ENCODE results near the gene ATP6V1D. TPM values are rescaled to one million over a fixed set of nuclear protein-coding genes. Genes with fewer than 3 reads are reported as not detected.

The ATP6V1D gene
- total RNA-seq, 2 donors from 2014 or later, result 30.3 to 50.1 TPM

GRCh38 chr14:67371247-67372148, 11.9 kb upstream of the ATP6V1D start:
- no peaks in the 10 kb centered on the region for H3K9me3 ChIP-seq
- no peak for ATAC-seq (ENCODE audit: insufficient number of reproducible peaks, low FRiP score, low read depth)
- H3K4me1 ChIP-seq (ENCODE audit: control insufficient read depth in 1 of 2, low read depth in 2 of 2), result no peaks in the 10 kb centered on the region
- DNase-seq (ENCODE audit: low spot score), result no peak
- no peak overlapping the region for H3K4me3 ChIP-seq
- H3K27me3 ChIP-seq (replicated peaks; ENCODE audit: insufficient read depth), result no peaks in the 10 kb centered on the region
- H3K36me3 ChIP-seq, result peaks cover 36% of the 10 kb centered on the region
- TF ChIP-seq CTCF (IDR thresholded peaks at IDR 0.05), result no peak
- H3K27ac ChIP-seq, result no peak overlapping the region

- H3K4me3 ChIP-seq, result no peak overlapping the region
- DNase-seq (ENCODE audit: low spot score), result no peak
- no peak for TF ChIP-seq CTCF (IDR thresholded peaks at IDR 0.05)
- no peaks in the 10 kb centered on the region for H3K9me3 ChIP-seq
- no peak for ATAC-seq (ENCODE audit: insufficient number of reproducible peaks, low FRiP score, low read depth)
- no peaks in the 10 kb centered on the region for H3K27me3 ChIP-seq (replicated peaks; ENCODE audit: insufficient read depth)
- no peak overlapping the region for H3K27ac ChIP-seq
- H3K36me3 ChIP-seq, result peaks cover 38% of the 10 kb centered on the region
- H3K4me1 ChIP-seq (ENCODE audit: control insufficient read depth in 1 of 2, low read depth in 2 of 2), result no peaks in the 10 kb centered on the region
Measured at GRCh38 chr14:67370830-67371229, 11.2 kb upstream of the ATP6V1D start.

GRCh38 chr14:67365476-67365875, 5.9 kb upstream of the ATP6V1D start:
- no peak for ATAC-seq (ENCODE audit: insufficient number of reproducible peaks, low FRiP score, low read depth)
- H3K27me3 ChIP-seq (replicated peaks; ENCODE audit: insufficient read depth), result no peaks in the 10 kb centered on the region
- no peak overlapping the region for H3K4me3 ChIP-seq
- H3K4me1 ChIP-seq (ENCODE audit: control insufficient read depth in 1 of 2, low read depth in 2 of 2), result peaks cover 18 to 30% of the 10 kb centered on the region in 2 donors
- no peak for TF ChIP-seq CTCF (IDR thresholded peaks at IDR 0.05)
- H3K36me3 ChIP-seq, result peaks cover 29% of the 10 kb centered on the region
- H3K27ac ChIP-seq, result no peak overlapping the region
- no peaks in the 10 kb centered on the region for H3K9me3 ChIP-seq
- DNase-seq (ENCODE audit: low spot score), result no peak

GRCh38 chr14:67360470-67361206, 1.0 kb upstream of the ATP6V1D start:
- peak overlapping the region; percentile 94 to 95 for H3K27ac ChIP-seq
- DNase-seq (ENCODE audit: low spot score) (peak; percentile 6), ATAC-seq (ENCODE audit: insufficient number of reproducible peaks, low FRiP score, low read depth) (peak; percentile 21)
- peaks cover 8% of the 10 kb centered on the region for H3K36me3 ChIP-seq
- TF ChIP-seq CTCF (IDR thresholded peaks at IDR 0.05), result no peak
- H3K4me3 ChIP-seq, result peak overlapping the region; percentile 89
- H3K9me3 ChIP-seq, result no peaks in the 10 kb centered on the region
- H3K27me3 ChIP-seq (replicated peaks; ENCODE audit: insufficient read depth), result no peaks in the 10 kb centered on the region
- H3K4me1 ChIP-seq (ENCODE audit: control insufficient read depth in 1 of 2, low read depth in 2 of 2), result peaks cover 32 to 53% of the 10 kb centered on the region in 2 donors
